Esophagus muscularis mucosa (tissue), 3 donors: ENCODE results near the gene ZNF780A.

ENCODE experiments used
- CTCF ChIP-seq, 3 experiments: fragments of 200-600 bp in 2 of 3; fragments of 450-650 bp in 1 of 3; sonication (generic) in 2 of 3; IDR thresholded peaks; one replicate each; pipeline ENCODE4 v1.5.1; 2017 to 2019; ENCODE audit warnings: antibody characterized with exemption in 3 of 3, mild to moderate bottlenecking in 2 of 3, moderate library complexity in 1 of 3
- POLR2A ChIP-seq: fragments of 450-650 bp; IDR thresholded peaks from one replicate; pipeline ENCODE4 v1.6.1; 2017; ENCODE audit warnings: antibody characterized with exemption, moderate library complexity, mild to moderate bottlenecking, low read depth
- POLR2AphosphoS5 ChIP-seq, 2 donors: sonication (generic); formaldehyde crosslinking; IDR thresholded peaks; one replicate each; pipeline ENCODE4 v1.6.1; 2017; ENCODE audit warnings: antibody characterized with exemption in 2 of 2

GRCh38 chr19:40119380-40119779 lies 28.6 kb upstream of the ZNF780A start:
- TF ChIP-seq POLR2A (no peak), CTCF (IDR thresholded peaks at IDR 0.05) (no peak), POLR2AphosphoS5 (IDR thresholded peaks at IDR 0.05) (no peak)
